WERI-Rb-1 (cell line): Measurements from ENCODE around the gene POLE.

Experiments
- DNase-seq: peaks from one replicate; pipeline ENCODE4 v3.0.0-alpha.2; 2020
- H3K27ac ChIP-seq: fragments of 250-450 bp; sonication (Bioruptor Pico); 2 replicates; pipeline ENCODE4 v1.5.1; 2020; ENCODE audit warnings: mild to moderate bottlenecking, moderate library complexity
- H3K27me3 ChIP-seq: fragments of 250-450 bp; sonication (Bioruptor Pico); 2 replicates; pipeline ENCODE4 v1.5.1; 2021; ENCODE audit warnings: mild to moderate bottlenecking, low read depth, moderate library complexity; ENCODE audit not compliant: insufficient read depth, severe bottlenecking
- H3K36me3 ChIP-seq: fragments of 250-450 bp; sonication (Bioruptor Pico); 2 replicates; pipeline ENCODE4 v1.5.1; 2020; ENCODE audit warnings: mild to moderate bottlenecking, moderate library complexity
- H3K4me3 ChIP-seq: 2 replicates; pipeline ENCODE4 v1.5.1; 2011; ENCODE audit warnings: low read depth, mild to moderate bottlenecking, control low read depth, low read length
- H3K9me3 ChIP-seq: fragments of 250-450 bp; sonication (Bioruptor Pico); 2 replicates; pipeline ENCODE4 v1.5.1; 2021; ENCODE audit warnings: mild to moderate bottlenecking, moderate library complexity; ENCODE audit not compliant: severe bottlenecking
- TF ChIP-seq, protein P1 (sequence below): IDR thresholded peaks from 2 replicates; pipeline ENCODE4 v1.5.1; 2011; ENCODE audit warnings: low read depth, mild to moderate bottlenecking, control low read depth, inconsistent platforms, low read length

The POLE gene

GRCh38 chr12:132653567-132654290, 33.4 kb downstream of the POLE start:
- Histone ChIP-seq H3K36me3 (peaks cover 94% of the 10 kb centered on the region), H3K9me3 (no peaks in the 10 kb centered on the region)
- TF ChIP-seq, protein P1, sequence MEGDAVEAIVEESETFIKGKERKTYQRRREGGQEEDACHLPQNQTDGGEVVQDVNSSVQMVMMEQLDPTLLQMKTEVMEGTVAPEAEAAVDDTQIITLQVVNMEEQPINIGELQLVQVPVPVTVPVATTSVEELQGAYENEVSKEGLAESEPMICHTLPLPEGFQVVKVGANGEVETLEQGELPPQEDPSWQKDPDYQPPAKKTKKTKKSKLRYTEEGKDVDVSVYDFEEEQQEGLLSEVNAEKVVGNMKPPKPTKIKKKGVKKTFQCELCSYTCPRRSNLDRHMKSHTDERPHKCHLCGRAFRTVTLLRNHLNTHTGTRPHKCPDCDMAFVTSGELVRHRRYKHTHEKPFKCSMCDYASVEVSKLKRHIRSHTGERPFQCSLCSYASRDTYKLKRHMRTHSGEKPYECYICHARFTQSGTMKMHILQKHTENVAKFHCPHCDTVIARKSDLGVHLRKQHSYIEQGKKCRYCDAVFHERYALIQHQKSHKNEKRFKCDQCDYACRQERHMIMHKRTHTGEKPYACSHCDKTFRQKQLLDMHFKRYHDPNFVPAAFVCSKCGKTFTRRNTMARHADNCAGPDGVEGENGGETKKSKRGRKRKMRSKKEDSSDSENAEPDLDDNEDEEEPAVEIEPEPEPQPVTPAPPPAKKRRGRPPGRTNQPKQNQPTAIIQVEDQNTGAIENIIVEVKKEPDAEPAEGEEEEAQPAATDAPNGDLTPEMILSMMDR = no peak

GRCh38 chr12:132651444-132652100, 35.6 kb downstream of the POLE start:
- H3K36me3 ChIP-seq = peaks cover 95% of the 10 kb centered on the region
- H3K27ac ChIP-seq = no peak overlapping the region
- TF ChIP-seq, protein P1 = no peak
- H3K4me3 ChIP-seq = no peak overlapping the region
- no peak for DNase-seq
- H3K27me3 ChIP-seq = no peaks in the 10 kb centered on the region
- no peaks in the 10 kb centered on the region for H3K9me3 ChIP-seq

More at GRCh38 chr12:132653567-132654290, 33.4 kb downstream of the POLE start:
- no peak overlapping the region for H3K27ac ChIP-seq
- H3K27me3 ChIP-seq = no peaks in the 10 kb centered on the region
- no peak for DNase-seq
- no peak overlapping the region for H3K4me3 ChIP-seq

- TF ChIP-seq, protein P1 = no peak
- Histone ChIP-seq H3K9me3 (no peaks in the 10 kb centered on the region), H3K4me3 (no peak overlapping the region), H3K27ac (no peak overlapping the region), H3K27me3 (no peaks in the 10 kb centered on the region), H3K36me3 (peaks cover 85% of the 10 kb centered on the region)
- no peak for DNase-seq
Observed at GRCh38 chr12:132649226-132649945, 37.8 kb downstream of the POLE start.

DNA sequence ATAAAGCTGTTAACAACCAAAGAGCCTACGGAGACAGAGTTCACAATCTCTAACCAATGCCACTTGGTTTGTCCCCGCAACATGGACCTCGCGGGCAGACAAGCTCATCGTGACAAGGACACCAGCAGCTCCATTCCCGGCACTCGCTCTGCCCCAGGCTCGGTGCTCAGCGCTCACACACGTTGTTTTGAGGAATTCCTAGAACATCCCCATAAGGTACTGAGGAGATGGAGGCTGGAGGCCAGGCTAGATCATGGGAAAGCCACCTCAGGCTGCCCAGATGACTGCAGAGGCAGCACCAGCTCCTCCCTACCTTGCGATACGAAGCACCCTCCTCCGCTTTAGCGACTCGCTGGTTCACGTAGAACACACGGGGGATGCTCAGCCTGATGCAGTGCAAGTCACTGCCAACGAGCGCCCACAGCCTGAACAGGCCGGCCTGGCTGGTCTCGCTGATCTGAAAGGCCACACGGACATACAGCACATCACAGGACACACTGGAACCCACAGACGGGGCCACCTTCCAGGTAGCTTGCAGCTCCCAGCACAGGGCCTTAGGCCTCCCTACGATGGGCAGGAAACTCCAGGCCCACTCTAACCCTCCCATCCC, 38.4 kb downstream of the POLE start:
- H3K4me3 ChIP-seq = no peak overlapping the region
- DNase-seq = no peak
- H3K9me3 ChIP-seq = no peaks in the 10 kb centered on the region
- H3K27ac ChIP-seq = no peak overlapping the region
- no peaks in the 10 kb centered on the region for H3K27me3 ChIP-seq
- TF ChIP-seq, protein P1 = no peak
- H3K36me3 ChIP-seq = peaks cover 82% of the 10 kb centered on the region

- H3K9me3 ChIP-seq = no peaks in the 10 kb centered on the region
- H3K36me3 ChIP-seq = peaks cover 82% of the 10 kb centered on the region
- DNase-seq = no peak
- H3K27me3 ChIP-seq = no peaks in the 10 kb centered on the region
- H3K27ac ChIP-seq = no peak overlapping the region
- H3K4me3 ChIP-seq = no peak overlapping the region
- TF ChIP-seq, protein P1 = no peak
Observed at GRCh38 chr12:132647858-132648257, 39.3 kb downstream of the POLE start.
